Keratinocyte (primary cell): ENCODE data around the gene ABO.

ENCODE experiments used
- EZH2 ChIP-seq: IDR thresholded peaks from one replicate; pipeline ENCODE4 v1.6.1; 2012; ENCODE audit warnings: inconsistent platforms, mild to moderate bottlenecking, low read length, moderate library complexity
- TF ChIP-seq, protein P1 (sequence below), 3 experiments: IDR thresholded peaks in 1 of 3; conservative IDR thresholded peaks in 1 of 3; optimal IDR thresholded peaks in 1 of 3; 2 replicates in 2 of 3; 3 replicates in 1 of 3; pipeline versions ENCODE3 to v1.5.1; 2011; ENCODE audit warnings: low read length in 3 of 3, mild to moderate bottlenecking in 3 of 3, moderate library complexity in 2 of 3, control low read depth in 1 of 3, inconsistent platforms in 1 of 3; ENCODE audit not compliant: insufficient read depth in 2 of 3; ENCODE audit errors: extremely low read depth in 1 of 3

DNA sequence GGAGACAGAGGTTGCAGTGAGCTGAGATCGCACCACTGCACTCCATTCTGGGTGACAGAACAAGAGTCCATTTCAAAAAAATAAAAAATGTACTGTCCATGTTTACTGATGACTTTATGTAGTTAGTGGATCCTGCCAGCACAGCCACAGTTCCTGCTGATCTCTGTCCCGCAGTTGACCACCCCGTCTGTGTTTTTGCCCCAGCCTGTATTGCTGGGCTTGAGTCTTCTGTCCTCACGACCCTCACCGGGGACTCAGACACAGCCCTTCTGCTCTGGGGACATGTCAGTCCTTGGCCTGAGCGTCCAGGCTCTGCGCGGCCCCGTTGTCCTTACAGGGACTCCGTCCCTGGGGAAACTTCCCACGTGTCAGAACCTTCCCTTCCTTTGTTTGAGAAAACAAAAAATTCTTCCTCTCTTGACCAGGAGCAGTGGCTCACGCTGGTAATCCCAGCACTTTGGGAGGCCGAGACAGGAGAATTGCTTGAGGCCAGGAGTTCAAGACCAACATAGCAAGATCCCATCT, 46.5 kb upstream of the ABO start:
- TF ChIP-seq, protein P1, sequence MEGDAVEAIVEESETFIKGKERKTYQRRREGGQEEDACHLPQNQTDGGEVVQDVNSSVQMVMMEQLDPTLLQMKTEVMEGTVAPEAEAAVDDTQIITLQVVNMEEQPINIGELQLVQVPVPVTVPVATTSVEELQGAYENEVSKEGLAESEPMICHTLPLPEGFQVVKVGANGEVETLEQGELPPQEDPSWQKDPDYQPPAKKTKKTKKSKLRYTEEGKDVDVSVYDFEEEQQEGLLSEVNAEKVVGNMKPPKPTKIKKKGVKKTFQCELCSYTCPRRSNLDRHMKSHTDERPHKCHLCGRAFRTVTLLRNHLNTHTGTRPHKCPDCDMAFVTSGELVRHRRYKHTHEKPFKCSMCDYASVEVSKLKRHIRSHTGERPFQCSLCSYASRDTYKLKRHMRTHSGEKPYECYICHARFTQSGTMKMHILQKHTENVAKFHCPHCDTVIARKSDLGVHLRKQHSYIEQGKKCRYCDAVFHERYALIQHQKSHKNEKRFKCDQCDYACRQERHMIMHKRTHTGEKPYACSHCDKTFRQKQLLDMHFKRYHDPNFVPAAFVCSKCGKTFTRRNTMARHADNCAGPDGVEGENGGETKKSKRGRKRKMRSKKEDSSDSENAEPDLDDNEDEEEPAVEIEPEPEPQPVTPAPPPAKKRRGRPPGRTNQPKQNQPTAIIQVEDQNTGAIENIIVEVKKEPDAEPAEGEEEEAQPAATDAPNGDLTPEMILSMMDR (optimal IDR thresholded peaks at IDR 0.05 in 1 of 3, IDR thresholded peaks at IDR 0.05 in 1 of 3, conservative IDR thresholded peaks at IDR 0.05 in 1 of 3; ENCODE audit: extremely low read depth in 1 of 3, insufficient read depth in 2 of 3, low read length in 3 of 3), result no peak
- no peak for TF ChIP-seq EZH2
